HL-60 (cell line): ENCODE results near the gene TNFSF13B.

Experiments
- DNase-seq, 2 experiments: peaks; one replicate each; pipeline ENCODE4 v3.0.0-alpha.2; 2010 to 2020; ENCODE audit warnings: low read depth in 1 of 2, low spot score in 1 of 2
- H3K27ac ChIP-seq: fragments of 250-450 bp; sonication (Bioruptor Pico); replicated peaks from 2 replicates; pipeline ENCODE4 v1.5.1; 2020; ENCODE audit warnings: mild to moderate bottlenecking, moderate library complexity
- H3K27me3 ChIP-seq: fragments of 250-450 bp; sonication (Bioruptor Pico); 2 replicates; pipeline ENCODE4 v1.5.1; 2021; ENCODE audit warnings: mild to moderate bottlenecking, moderate library complexity; ENCODE audit not compliant: insufficient read depth, poor library complexity, severe bottlenecking
- H3K4me3 ChIP-seq: replicated peaks from 2 replicates; pipeline ENCODE4 v1.5.1; 2011; ENCODE audit warnings: mild to moderate bottlenecking, control low read depth, low read length; ENCODE audit not compliant: insufficient read depth
- GABPA ChIP-seq: IDR thresholded peaks from 2 replicates; pipeline ENCODE4 v1.6.1; 2012; ENCODE audit warnings: low read depth
- POLR2AphosphoS5 ChIP-seq: IDR thresholded peaks from 2 replicates; pipeline ENCODE4 v1.6.1; 2012; ENCODE audit warnings: low read depth
- SPI1 ChIP-seq: IDR thresholded peaks from 2 replicates; pipeline ENCODE4 v1.6.1; 2012; ENCODE audit warnings: low read depth, mild to moderate bottlenecking, borderline replicate concordance
- TF ChIP-seq, protein P1 (sequence below): IDR thresholded peaks from 2 replicates; pipeline ENCODE4 v1.6.1; 2012; ENCODE audit warnings: low read depth; ENCODE audit not compliant: insufficient replicate concordance
- TF ChIP-seq, protein P2 (sequence below): IDR thresholded peaks from one replicate; pipeline ENCODE4 v1.5.1; 2011; ENCODE audit warnings: low read length, control low read depth, inconsistent platforms; ENCODE audit not compliant: insufficient read depth

Gene TNFSF13B

DNA sequence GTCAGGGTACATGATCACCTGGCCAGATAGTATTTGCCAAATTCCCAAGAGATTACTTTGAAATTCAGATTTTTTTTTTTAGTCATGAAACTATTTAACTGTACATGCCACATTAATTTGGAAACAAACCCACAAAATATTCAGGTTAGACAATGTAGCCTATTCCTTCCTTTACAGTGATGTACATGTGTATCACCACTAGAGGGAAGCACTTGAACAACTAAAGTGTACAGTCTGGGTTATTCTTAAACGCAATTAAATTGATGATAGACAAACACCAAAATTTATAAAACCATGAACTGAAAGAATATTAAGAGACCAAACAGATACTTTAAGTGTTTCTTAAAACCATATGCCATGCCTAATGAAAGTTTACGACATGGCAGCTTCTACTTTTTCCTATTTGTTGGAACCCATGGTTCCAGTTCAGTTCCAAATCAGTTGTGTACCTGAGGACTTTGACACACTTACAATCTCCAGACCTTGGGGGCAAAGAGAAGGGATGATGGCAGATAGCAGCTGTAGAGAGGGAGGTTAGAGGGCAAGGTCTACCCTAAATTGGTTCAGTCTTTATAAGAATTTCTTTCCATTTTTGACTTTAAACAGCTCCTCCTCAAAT is 52.8 kb downstream of the TNFSF13B start:
- peak; percentile 28 to 49 for DNase-seq
- no peaks in the 10 kb centered on the region for H3K27me3 ChIP-seq
- H3K4me3 ChIP-seq = no peak overlapping the region
- H3K27ac ChIP-seq = peak overlapping the region; percentile 55
- TF ChIP-seq, protein P1, sequence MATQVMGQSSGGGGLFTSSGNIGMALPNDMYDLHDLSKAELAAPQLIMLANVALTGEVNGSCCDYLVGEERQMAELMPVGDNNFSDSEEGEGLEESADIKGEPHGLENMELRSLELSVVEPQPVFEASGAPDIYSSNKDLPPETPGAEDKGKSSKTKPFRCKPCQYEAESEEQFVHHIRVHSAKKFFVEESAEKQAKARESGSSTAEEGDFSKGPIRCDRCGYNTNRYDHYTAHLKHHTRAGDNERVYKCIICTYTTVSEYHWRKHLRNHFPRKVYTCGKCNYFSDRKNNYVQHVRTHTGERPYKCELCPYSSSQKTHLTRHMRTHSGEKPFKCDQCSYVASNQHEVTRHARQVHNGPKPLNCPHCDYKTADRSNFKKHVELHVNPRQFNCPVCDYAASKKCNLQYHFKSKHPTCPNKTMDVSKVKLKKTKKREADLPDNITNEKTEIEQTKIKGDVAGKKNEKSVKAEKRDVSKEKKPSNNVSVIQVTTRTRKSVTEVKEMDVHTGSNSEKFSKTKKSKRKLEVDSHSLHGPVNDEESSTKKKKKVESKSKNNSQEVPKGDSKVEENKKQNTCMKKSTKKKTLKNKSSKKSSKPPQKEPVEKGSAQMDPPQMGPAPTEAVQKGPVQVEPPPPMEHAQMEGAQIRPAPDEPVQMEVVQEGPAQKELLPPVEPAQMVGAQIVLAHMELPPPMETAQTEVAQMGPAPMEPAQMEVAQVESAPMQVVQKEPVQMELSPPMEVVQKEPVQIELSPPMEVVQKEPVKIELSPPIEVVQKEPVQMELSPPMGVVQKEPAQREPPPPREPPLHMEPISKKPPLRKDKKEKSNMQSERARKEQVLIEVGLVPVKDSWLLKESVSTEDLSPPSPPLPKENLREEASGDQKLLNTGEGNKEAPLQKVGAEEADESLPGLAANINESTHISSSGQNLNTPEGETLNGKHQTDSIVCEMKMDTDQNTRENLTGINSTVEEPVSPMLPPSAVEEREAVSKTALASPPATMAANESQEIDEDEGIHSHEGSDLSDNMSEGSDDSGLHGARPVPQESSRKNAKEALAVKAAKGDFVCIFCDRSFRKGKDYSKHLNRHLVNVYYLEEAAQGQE = no peak
- TF ChIP-seq, protein P2, sequence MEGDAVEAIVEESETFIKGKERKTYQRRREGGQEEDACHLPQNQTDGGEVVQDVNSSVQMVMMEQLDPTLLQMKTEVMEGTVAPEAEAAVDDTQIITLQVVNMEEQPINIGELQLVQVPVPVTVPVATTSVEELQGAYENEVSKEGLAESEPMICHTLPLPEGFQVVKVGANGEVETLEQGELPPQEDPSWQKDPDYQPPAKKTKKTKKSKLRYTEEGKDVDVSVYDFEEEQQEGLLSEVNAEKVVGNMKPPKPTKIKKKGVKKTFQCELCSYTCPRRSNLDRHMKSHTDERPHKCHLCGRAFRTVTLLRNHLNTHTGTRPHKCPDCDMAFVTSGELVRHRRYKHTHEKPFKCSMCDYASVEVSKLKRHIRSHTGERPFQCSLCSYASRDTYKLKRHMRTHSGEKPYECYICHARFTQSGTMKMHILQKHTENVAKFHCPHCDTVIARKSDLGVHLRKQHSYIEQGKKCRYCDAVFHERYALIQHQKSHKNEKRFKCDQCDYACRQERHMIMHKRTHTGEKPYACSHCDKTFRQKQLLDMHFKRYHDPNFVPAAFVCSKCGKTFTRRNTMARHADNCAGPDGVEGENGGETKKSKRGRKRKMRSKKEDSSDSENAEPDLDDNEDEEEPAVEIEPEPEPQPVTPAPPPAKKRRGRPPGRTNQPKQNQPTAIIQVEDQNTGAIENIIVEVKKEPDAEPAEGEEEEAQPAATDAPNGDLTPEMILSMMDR = peak; percentile 35

DNA sequence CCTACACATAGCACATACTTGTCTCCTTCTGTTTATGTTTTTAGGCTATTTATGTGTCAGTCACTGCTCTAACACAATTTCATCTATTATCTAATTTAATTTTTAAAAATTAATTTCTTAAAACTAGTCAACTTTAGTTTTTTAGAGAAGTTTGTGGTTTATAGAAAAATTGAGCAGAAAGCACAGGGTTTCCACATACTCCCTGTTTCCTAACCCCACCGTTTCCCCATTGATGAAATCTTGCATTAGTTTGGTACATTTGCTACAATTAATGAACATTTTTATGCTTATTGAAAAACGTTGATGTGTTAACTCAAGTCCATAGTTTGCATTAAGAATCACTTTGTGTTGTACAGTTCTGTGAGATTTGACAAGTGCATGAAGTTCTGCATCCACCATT is 53.5 kb downstream of the TNFSF13B start:
- TF ChIP-seq SPI1 (peak; percentile 27; the same call in 1 of the 2 replicates), GABPA (no peak)
- Histone ChIP-seq H3K4me3 (no peak overlapping the region), H3K27me3 (no peaks in the 10 kb centered on the region), H3K27ac (peak overlapping the region; percentile 55)
- peak in 1 of 2 experiments; percentile 70 for DNase-seq

DNA sequence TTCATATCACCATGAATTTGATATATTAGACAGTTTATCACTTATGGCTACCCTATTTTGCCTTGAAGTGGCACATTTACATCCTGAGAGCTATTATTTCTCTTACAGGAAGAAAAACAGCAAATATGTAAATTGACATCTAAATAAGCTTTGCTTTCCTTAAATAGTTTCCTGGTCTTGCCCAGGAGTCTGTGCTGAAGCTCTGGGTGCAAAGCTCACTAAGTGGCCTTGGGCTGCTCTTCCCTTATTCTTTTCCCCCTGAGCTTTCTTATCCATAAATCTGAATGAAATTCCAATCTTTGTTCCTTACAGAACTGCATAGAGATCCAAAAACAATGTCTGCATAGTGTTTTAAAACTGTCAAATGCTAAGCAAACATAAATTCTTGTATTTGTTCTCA is 56.3 kb downstream of the TNFSF13B start:
- Histone ChIP-seq H3K27me3 (no peaks in the 10 kb centered on the region), H3K27ac (peak overlapping the region; percentile 72), H3K4me3 (no peak overlapping the region)
- no peak for DNase-seq
- TF ChIP-seq SPI1 (no peak), GABPA (no peak), POLR2AphosphoS5 (no peak)
- TF ChIP-seq, protein P1 = no peak
- TF ChIP-seq, protein P2 = no peak

GRCh38 chr13:108326309-108326708 is 56.8 kb downstream of the TNFSF13B start:
- peak in 1 of 2 experiments; percentile 92 for DNase-seq
- no peak overlapping the region for H3K4me3 ChIP-seq
- peak overlapping the region; percentile 72 for H3K27ac ChIP-seq
- TF ChIP-seq, protein P1 = no peak
- TF ChIP-seq POLR2AphosphoS5 = 0 out of 2 replicates have a peak, but pooled peaks have one; percentile 22
- TF ChIP-seq GABPA = no peak
- TF ChIP-seq SPI1 = peak; percentile 33; the same call in 1 of the 2 replicates
- TF ChIP-seq, protein P2 = no peak
- H3K27me3 ChIP-seq = no peaks in the 10 kb centered on the region
